Muscle of leg (tissue), 11 donors: ENCODE results near the gene RECQL5. TPM values are rescaled to one million over a fixed set of nuclear protein-coding genes. Genes with fewer than 3 reads are reported as not detected.
"Not testable (repeated sequence)": the region's sequence is repeated elsewhere in the genome, so short reads cannot be mapped to it uniquely, and the experiment has no call there.

ENCODE experiments used
- DNase-seq: peaks from one replicate; pipeline ENCODE4 v3.0.0; 2013
- H3K27ac ChIP-seq: one replicate; pipeline ENCODE4 v1.5.1; 2013; ENCODE audit warnings: mild to moderate bottlenecking, low read length, control low read depth
- H3K27me3 ChIP-seq: one replicate; pipeline ENCODE4 v1.6.1; 2013; ENCODE audit warnings: low read length; ENCODE audit not compliant: control insufficient read depth, insufficient read depth
- H3K36me3 ChIP-seq: one replicate; pipeline ENCODE4 v1.6.1; 2013; ENCODE audit warnings: low read length; ENCODE audit not compliant: control insufficient read depth, insufficient read depth
- H3K4me1 ChIP-seq: one replicate; pipeline ENCODE4 v1.6.1; 2013; ENCODE audit warnings: low read length; ENCODE audit not compliant: control insufficient read depth, insufficient read depth
- H3K4me3 ChIP-seq: one replicate; pipeline ENCODE4 v1.5.1; 2013; ENCODE audit warnings: low read length, control low read depth
- H3K9me3 ChIP-seq: replicated peaks from 2 replicates; pipeline ENCODE4 v1.6.1; 2013; ENCODE audit warnings: low read depth, low read length; ENCODE audit not compliant: control insufficient read depth
- WGBS: methylation state at CpG from one replicate; pipeline ENCODE4 v1.1.5; 2013; ENCODE audit warnings: missing lambda C conversion rate; ENCODE audit not compliant: insufficient coverage; 5-methylcytosine and 5-hydroxymethylcytosine counted together
- polyA plus RNA-seq, 8 donors: library from polyadenylated mRNA; unstranded; fragments of 120-200 nt; gene quantifications; one replicate each; pipeline versions ENCODE4 v1.2.1 to v1.2.3, GENCODE V29; 2013; ENCODE audit warnings: inconsistent platforms in 1 of 8, low replicate concordance in 1 of 8; ENCODE audit not compliant: insufficient read length in 8 of 8, insufficient read depth in 1 of 8
- total RNA-seq: library from RNA; stranded (reverse); fragments of 120-200 nt; gene quantifications from one replicate; pipeline ENCODE4 v1.2.4, GENCODE V29; 2013

Gene RECQL5
- total and polyA plus RNA-seq, 9 donors, result 12.0 to 20.8 (median 15.9) TPM

GRCh38 chr17:75596320-75597087 lies 70.5 kb downstream of the RECQL5 start:
- peaks cover 3% of the 10 kb centered on the region for H3K36me3 ChIP-seq
- H3K27ac ChIP-seq, result no peak overlapping the region
- 86% methylated on average over 13 of the region's 17 CpGs for WGBS
- H3K4me3 ChIP-seq, result no peak overlapping the region
- DNase-seq, result no peak
- no peaks in the 10 kb centered on the region for H3K9me3 ChIP-seq
- H3K4me1 ChIP-seq, result no peaks in the 10 kb centered on the region
- H3K27me3 ChIP-seq, result no peaks in the 10 kb centered on the region

DNA sequence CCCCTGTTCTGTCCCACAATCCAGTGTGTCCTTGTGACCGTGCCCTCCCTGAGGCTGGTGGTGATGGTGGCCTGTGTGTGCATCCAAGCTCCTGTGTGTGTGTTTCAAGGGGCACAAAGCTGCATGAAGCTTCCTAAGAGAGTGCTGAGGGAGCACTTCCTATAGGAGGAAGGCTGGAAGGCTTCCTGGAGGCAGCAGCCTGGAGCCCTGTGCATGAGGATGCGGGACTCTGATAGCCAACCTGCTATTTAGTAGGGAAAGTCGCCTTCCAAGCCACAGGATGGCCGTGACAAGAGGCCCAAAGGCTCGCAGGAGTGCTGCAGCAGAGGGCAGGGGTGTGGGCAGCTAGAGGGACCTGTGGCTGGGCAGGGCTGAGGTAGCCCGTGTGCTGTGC lies 71.0 kb downstream of the RECQL5 start:
- Histone ChIP-seq H3K36me3 (peaks cover 9% of the 10 kb centered on the region), H3K4me3 (no peak overlapping the region), H3K9me3 (no peaks in the 10 kb centered on the region), H3K27me3 (no peaks in the 10 kb centered on the region), H3K27ac (no peak overlapping the region), H3K4me1 (no peaks in the 10 kb centered on the region)
- no peak for DNase-seq
- 83% methylated on average over 6 of the region's 6 CpGs for WGBS

DNA sequence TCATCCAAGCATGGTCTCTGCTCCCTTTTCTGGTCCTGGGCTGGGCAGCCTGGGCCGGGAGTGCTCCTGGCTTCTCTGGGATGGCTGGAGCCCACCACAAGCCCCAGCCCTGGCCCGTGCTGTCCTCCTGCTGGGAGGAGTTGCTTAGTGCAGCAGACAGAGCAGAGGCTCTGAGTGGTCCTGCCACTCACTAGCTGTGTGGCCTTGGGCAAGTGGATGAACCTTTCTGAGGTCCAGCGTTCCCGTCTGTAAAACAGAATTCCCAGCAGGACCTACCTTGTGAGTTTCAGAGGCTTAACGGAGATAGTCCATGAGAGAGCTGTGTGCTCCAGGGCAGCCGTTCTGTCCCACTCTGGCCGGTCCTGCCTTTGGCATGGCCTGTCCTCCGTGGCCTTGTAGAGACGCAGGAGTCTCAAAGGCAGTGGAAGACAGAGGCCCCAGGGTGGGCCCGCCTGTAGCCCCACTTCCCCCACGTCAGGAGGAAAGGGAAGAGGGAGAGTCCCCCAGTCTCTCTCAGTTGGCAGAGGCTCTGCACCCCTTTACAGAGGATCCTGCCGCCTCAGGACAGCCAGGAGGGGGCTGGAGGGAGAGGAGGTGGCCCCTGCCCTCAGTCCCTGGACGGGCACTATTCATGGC lies 71.6 kb downstream of the RECQL5 start:
- H3K27me3 ChIP-seq, result no peaks in the 10 kb centered on the region
- WGBS, result 46% methylated on average over 8 of the region's 13 CpGs
- H3K36me3 ChIP-seq, result peaks cover 14% of the 10 kb centered on the region
- H3K9me3 ChIP-seq, result no peaks in the 10 kb centered on the region
- peaks cover 1% of the 10 kb centered on the region for H3K4me1 ChIP-seq
- H3K4me3 ChIP-seq, result no peak overlapping the region
- H3K27ac ChIP-seq, result no peak overlapping the region
- no peak for DNase-seq

DNA sequence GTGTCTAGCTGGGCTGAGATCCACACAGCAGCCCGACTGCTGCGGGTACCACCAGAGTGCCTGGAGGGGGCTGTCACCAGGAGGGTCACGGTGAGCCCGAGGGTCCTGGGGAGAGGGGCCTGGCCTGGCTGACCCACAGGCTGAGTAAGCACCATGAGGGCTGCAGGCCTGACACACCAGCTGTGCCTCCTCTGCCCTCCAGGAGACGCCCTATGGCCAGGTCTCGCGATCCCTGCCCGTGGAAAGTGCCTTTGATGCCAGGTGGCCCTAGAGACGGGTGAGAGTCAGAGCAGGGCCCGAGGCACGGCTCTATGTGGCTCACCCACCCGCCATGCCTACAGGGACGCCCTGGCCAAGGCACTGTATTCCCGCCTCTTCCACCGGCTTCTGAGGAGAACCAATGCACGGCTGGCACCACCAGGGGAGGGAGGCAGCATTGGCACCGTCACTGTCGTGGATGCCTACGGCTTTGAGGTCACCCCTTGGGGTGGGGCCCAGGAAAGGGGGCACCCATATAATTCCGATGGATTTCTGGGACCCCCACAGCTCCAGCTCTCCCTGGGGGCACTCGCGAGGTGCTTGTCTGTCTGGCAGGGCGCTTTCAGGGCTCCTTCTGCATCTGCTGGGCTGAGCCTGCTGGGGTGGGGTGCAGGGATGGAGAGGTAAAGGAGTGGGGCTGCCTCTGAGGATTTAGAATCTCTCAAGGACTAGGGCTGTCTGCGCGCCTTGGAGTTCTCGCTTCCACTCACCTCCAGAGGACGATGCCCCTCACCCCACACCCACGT lies 72.3 kb downstream of the RECQL5 start:
- H3K4me3 ChIP-seq, result no peak overlapping the region
- no peak for DNase-seq
- WGBS, result 57% methylated on average over 24 of the region's 28 CpGs
- H3K27ac ChIP-seq, result no peak overlapping the region
- H3K27me3 ChIP-seq, result no peaks in the 10 kb centered on the region
- H3K4me1 ChIP-seq, result peaks cover 8% of the 10 kb centered on the region
- H3K36me3 ChIP-seq, result peaks cover 18% of the 10 kb centered on the region
- H3K9me3 ChIP-seq, result no peaks in the 10 kb centered on the region

DNA sequence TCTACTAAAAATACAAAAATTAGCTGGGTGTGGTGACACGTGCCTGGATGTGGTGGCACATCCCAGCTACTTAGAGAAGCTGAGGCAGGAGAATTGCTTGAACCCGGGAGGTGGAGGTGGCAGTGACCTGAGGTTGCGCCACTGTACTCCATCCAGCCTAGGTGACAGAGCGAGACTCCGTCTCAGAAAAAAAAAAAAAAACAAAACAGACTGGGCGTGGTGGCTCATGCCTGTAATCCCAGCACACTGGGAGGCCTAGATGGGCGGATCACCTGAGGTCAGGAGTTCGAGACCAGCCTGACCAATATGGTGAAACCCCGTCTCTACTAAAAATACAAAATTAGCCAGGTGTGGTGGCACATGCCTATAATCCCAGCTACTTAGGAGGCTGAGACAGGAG lies 73.5 kb downstream of the RECQL5 start:
- not testable (repeated sequence) for DNase-seq, H3K27ac ChIP-seq, H3K27me3 ChIP-seq, H3K4me3 ChIP-seq, H3K9me3 ChIP-seq
- whole genome bisulfite sequencing, result 91% methylated on average over 3 of the region's 9 CpGs
- peaks cover 18% of the 10 kb centered on the region for H3K36me3 ChIP-seq
- H3K4me1 ChIP-seq, result peaks cover 11% of the 10 kb centered on the region

DNA sequence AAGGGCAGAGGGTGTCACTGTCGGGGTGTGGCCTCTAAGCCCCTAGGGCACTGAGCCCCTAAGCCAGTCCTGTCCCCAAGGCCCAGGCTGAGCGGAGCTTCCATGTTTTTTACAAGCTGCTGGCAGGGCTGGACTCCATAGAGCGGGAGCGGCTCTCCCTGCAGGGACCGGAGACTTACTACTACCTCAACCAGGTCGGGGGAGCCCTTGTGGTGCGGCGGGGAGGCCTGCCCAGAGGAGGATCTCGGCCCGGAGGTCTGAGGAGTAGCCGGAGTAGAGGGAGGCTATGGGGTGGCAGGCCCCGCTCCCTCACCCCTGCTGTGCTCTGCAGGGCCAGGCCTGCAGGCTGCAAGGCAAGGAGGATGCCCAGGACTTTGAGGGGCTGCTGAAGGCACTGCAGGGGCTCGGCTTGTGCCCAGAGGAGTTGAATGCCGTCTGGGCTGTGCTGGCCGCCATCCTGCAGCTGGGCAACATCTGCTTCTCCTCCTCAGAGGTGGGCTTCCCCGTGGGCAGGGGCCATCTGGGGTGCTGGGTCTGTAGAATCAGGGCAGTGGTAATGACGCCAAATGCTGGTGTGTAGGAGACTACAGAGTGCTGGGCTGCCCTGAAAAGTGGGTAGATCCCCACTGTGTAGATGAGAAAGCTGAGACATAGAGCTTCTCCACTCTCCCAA lies 74.5 kb downstream of the RECQL5 start:
- DNase-seq, result no peak
- H3K36me3 ChIP-seq, result peaks cover 18% of the 10 kb centered on the region
- no peak overlapping the region for H3K4me3 ChIP-seq
- no peaks in the 10 kb centered on the region for H3K27me3 ChIP-seq
- no peaks in the 10 kb centered on the region for H3K9me3 ChIP-seq
- peaks cover 17% of the 10 kb centered on the region for H3K4me1 ChIP-seq
- WGBS, result 72% methylated on average over 9 of the region's 17 CpGs
- no peak overlapping the region for H3K27ac ChIP-seq

DNA sequence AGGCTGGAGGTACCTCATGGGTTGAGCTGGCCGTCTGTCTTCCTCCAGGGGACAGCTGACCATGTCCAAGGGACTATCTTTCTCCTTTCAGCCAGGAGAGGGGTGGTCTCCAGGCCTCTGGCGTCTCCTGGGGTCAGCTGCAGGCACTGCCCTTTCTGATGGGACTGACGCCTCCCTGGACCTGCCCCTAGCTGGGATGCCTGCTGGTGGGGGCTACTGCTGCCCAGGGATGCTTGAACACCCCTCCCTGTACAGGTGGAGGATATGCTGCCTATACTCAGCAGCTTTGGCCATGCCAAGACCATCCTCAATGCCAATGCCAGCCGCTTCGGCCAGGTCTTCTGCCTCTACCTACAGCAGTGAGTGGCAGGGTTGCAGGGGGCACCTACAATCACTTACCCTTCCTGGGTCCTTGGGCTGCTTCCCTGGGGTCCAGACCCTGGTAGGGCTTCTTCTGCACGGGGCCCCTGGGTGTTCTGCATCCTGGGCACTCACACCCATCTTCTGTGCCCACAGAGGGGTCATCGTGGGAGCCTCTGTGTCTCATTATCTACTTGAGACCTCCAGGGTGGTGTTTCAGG lies 75.1 kb downstream of the RECQL5 start:
- Histone ChIP-seq H3K9me3 (no peaks in the 10 kb centered on the region), H3K4me1 (peaks cover 19% of the 10 kb centered on the region), H3K36me3 (peaks cover 18% of the 10 kb centered on the region), H3K4me3 (no peak overlapping the region), H3K27ac (no peak overlapping the region), H3K27me3 (no peaks in the 10 kb centered on the region)
- DNase-seq, result no peak
- WGBS, result 93% methylated on average over 4 of the region's 7 CpGs

DNA sequence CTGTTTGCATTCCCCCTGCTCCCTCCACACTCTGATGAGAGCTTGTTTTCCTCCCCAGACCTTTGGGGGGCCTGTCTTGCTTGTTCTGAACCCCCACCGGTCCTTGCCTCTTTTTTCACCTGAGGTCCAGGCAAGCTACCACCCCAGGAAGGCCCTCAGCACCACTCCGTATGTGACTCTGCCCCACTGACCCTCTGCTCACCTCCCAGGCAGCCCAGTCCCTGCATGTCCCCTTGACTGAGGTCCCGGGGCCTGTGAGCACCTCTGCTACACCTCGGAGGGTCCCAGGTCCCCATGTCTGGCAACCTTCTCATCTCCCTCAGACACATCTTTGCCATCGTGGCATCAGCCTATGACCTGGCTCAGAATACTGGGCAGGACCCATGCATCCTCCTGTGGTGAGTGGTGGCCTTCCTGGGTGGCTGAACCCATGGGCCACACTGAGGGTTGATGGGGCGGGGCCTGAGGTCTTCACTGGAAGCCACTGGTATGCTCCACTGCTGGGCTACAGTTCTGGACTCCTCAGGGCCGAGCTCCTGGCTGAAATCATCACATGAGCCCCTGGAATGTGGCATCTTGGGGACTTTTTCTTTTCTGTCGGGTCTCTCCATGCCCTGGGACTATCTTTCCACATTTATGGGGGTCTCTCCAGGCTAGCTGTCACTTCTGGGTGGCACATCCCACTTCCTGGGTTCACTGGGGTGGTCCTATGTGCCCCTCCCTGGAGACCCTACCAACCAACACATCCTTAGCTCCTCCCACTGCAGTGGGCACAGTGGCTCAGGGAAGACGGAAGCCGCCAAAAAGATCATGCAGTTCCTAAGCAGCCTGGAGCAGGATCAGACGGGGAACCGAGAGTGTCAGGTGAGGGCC lies 75.9 kb downstream of the RECQL5 start:
- no peak for DNase-seq
- no peaks in the 10 kb centered on the region for H3K27me3 ChIP-seq
- H3K27ac ChIP-seq, result no peak overlapping the region
- no peak overlapping the region for H3K4me3 ChIP-seq
- WGBS, result 68% methylated on average over 11 of the region's 12 CpGs
- H3K9me3 ChIP-seq, result no peaks in the 10 kb centered on the region
- peaks cover 19% of the 10 kb centered on the region for H3K4me1 ChIP-seq
- peaks cover 18% of the 10 kb centered on the region for H3K36me3 ChIP-seq

- 84% methylated on average over 5 of the region's 8 CpGs for WGBS
- Histone ChIP-seq H3K36me3 (peaks cover 18% of the 10 kb centered on the region), H3K27ac (no peak overlapping the region)
Observed at GRCh38 chr17:75590314-75590761, 76.6 kb downstream of the RECQL5 start.

More at GRCh38 chr17:75590314-75590761, 76.6 kb downstream of the RECQL5 start:
- DNase-seq, result no peak
- H3K4me1 ChIP-seq, result peaks cover 19% of the 10 kb centered on the region
- no peaks in the 10 kb centered on the region for H3K27me3 ChIP-seq
- no peaks in the 10 kb centered on the region for H3K9me3 ChIP-seq
- H3K4me3 ChIP-seq, result no peak overlapping the region
